Loucy (cell line): Measurements from ENCODE around the gene KRT10.

Source experiments
- H2AFZ ChIP-seq: fragments of 200-600 bp; sonication (generic); 2 replicates; pipeline ENCODE4 v1.6.0; 2016; ENCODE audit warnings: antibody characterized with exemption, mild to moderate bottlenecking, low read length, moderate library complexity
- H3F3A ChIP-seq: fragments of 200-600 bp; 2 replicates; pipeline ENCODE4 v1.6.0; 2016; ENCODE audit warnings: antibody characterized with exemption, low read depth, mild to moderate bottlenecking
- H3K27me3 ChIP-seq: fragments of 200-600 bp; sonication (generic); 2 replicates; pipeline ENCODE4 v1.6.1; 2014; ENCODE audit warnings: low read length, mild to moderate bottlenecking; ENCODE audit not compliant: insufficient read depth, poor library complexity, severe bottlenecking
- H3K36me3 ChIP-seq: fragments of 200-600 bp; sonication (generic); 2 replicates; pipeline ENCODE4 v1.6.1; 2016; ENCODE audit warnings: low read length; ENCODE audit not compliant: insufficient read depth
- H3K4me1 ChIP-seq: fragments of 200-600 bp; sonication (generic); 2 replicates; pipeline ENCODE4 v1.5.1; 2014; ENCODE audit warnings: low read length, mild to moderate bottlenecking; ENCODE audit not compliant: insufficient read depth, poor library complexity, severe bottlenecking
- H3K4me2 ChIP-seq: fragments of 200-600 bp; sonication (generic); 2 replicates; pipeline ENCODE4 v1.6.0; 2014; ENCODE audit warnings: antibody characterized with exemption, low read length, low read depth, mild to moderate bottlenecking; ENCODE audit not compliant: poor library complexity, severe bottlenecking
- H3K4me3 ChIP-seq: fragments of 200-600 bp; sonication (generic); 2 replicates; pipeline ENCODE4 v1.5.1; 2014; ENCODE audit warnings: low read length, mild to moderate bottlenecking, mixed read lengths; ENCODE audit not compliant: poor library complexity, severe bottlenecking
- H3K79me2 ChIP-seq: fragments of 200-600 bp; sonication (generic); 2 replicates; pipeline ENCODE4 v1.6.1; 2014; ENCODE audit warnings: low read length; ENCODE audit not compliant: insufficient read depth
- H3K9ac ChIP-seq: fragments of 200-600 bp; sonication (generic); 2 replicates; pipeline ENCODE4 v1.6.0; 2014; ENCODE audit warnings: mild to moderate bottlenecking, low read depth, low read length, moderate library complexity; ENCODE audit not compliant: poor library complexity, severe bottlenecking
- H3K9me2 ChIP-seq: fragments of 200-600 bp; sonication (generic); replicated peaks from 2 replicates; pipeline ENCODE4 v1.6.1; 2016; ENCODE audit warnings: low read depth, low read length, mixed read lengths
- H3K9me3 ChIP-seq: fragments of 200-600 bp; sonication (generic); 2 replicates; pipeline ENCODE4 v1.6.1; 2014; ENCODE audit warnings: mild to moderate bottlenecking, antibody characterized with exemption, low read length, low read depth; ENCODE audit not compliant: insufficient read depth
- H4K20me1 ChIP-seq: fragments of 200-600 bp; sonication (generic); 2 replicates; pipeline ENCODE4 v1.6.0; 2014; ENCODE audit warnings: antibody characterized with exemption, low read length, mild to moderate bottlenecking; ENCODE audit not compliant: insufficient read depth, poor library complexity, severe bottlenecking
- CTCF ChIP-seq: fragments of 200-600 bp; sonication (generic); conservative IDR thresholded peaks from 2 replicates; pipeline ENCODE4 v1.5.1; 2014; ENCODE audit warnings: mild to moderate bottlenecking, antibody characterized with exemption, low read length
- EZH2phosphoT487 ChIP-seq: fragments of 200-600 bp; IDR thresholded peaks from 2 replicates; pipeline ENCODE4 v1.6.1; 2018; ENCODE audit warnings: antibody characterized with exemption, mild to moderate bottlenecking, moderate library complexity, borderline replicate concordance

KRT10 gene

GRCh38 chr17:40793832-40794231 is 28.6 kb downstream of the KRT10 start:
- TF ChIP-seq EZH2phosphoT487: no peak
- no peak for TF ChIP-seq CTCF
- H3K4me2 ChIP-seq: no peak overlapping the region

GRCh38 chr17:40791787-40792436 is 30.5 kb downstream of the KRT10 start:
- peak; percentile 79 for TF ChIP-seq CTCF
- TF ChIP-seq EZH2phosphoT487: no peak
- Histone ChIP-seq H3K4me2 (no peak overlapping the region), H4K20me1 (no peaks in the 10 kb centered on the region), H2AFZ (no peak overlapping the region), H3K4me1 (no peaks in the 10 kb centered on the region), H3K9me2 (no peaks in the 10 kb centered on the region), H3K9me3 (no peaks in the 10 kb centered on the region), H3K9ac (no peak overlapping the region), H3K27me3 (peaks cover 14% of the 10 kb centered on the region), H3K36me3 (no peaks in the 10 kb centered on the region), H3K4me3 (no peak overlapping the region), H3F3A (no peaks in the 10 kb centered on the region), H3K79me2 (no peaks in the 10 kb centered on the region)

More at GRCh38 chr17:40793832-40794231, 28.6 kb downstream of the KRT10 start:
- no peak overlapping the region for H3K9ac ChIP-seq
- H3K79me2 ChIP-seq: no peaks in the 10 kb centered on the region
- no peaks in the 10 kb centered on the region for H3F3A ChIP-seq
- no peak overlapping the region for H3K4me3 ChIP-seq
- no peaks in the 10 kb centered on the region for H3K9me2 ChIP-seq
- peaks cover 14% of the 10 kb centered on the region for H3K27me3 ChIP-seq
- H3K36me3 ChIP-seq: no peaks in the 10 kb centered on the region
- no peaks in the 10 kb centered on the region for H3K4me1 ChIP-seq
- no peaks in the 10 kb centered on the region for H3K9me3 ChIP-seq
- H2AFZ ChIP-seq: no peak overlapping the region
- H4K20me1 ChIP-seq: no peaks in the 10 kb centered on the region

- Histone ChIP-seq H3K9me2 (no peaks in the 10 kb centered on the region), H3K36me3 (no peaks in the 10 kb centered on the region), H3F3A (no peaks in the 10 kb centered on the region), H2AFZ (0 out of 2 replicates have a peak overlapping the region, but pooled peaks have one; percentile 8), H3K4me1 (no peaks in the 10 kb centered on the region), H3K9ac (no peak overlapping the region), H3K4me3 (no peak overlapping the region), H4K20me1 (no peaks in the 10 kb centered on the region), H3K27me3 (peaks cover 12% of the 10 kb centered on the region), H3K79me2 (no peaks in the 10 kb centered on the region), H3K4me2 (no peak overlapping the region), H3K9me3 (no peaks in the 10 kb centered on the region)
- TF ChIP-seq EZH2phosphoT487 (no peak), CTCF (no peak)
Measured at GRCh38 chr17:40791111-40791510, 31.3 kb downstream of the KRT10 start.
